Loucy (cell line): Measurements from ENCODE around the gene SLC7A8.

Experiments used
- EZH2phosphoT487 ChIP-seq: fragments of 200-600 bp; IDR thresholded peaks from 2 replicates; pipeline ENCODE4 v1.6.1; 2018; ENCODE audit warnings: antibody characterized with exemption, mild to moderate bottlenecking, moderate library complexity, borderline replicate concordance
- TF ChIP-seq, protein P1 (sequence below): fragments of 200-600 bp; sonication (generic); conservative IDR thresholded peaks from 2 replicates; pipeline ENCODE4 v1.5.1; 2014; ENCODE audit warnings: mild to moderate bottlenecking, antibody characterized with exemption, low read length

DNA sequence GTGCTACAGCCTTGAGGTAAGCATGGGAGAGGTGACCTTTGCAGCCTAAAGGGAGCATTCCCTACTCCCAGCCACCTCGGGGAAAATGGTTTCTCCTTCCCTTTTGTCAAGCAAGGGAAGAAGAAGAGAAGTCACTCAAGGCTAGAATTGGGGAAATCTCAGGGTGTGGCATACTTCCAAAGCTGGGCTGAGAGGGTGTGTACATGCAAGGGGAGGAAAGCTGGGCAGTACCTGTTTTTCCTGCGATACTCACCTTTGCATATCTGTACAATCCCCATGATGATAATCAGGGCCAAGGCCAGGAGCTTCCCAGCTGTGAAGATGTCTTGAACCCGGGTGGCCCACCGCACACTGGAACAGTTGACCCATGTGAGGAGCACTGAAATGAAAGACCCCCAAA is 40.6 kb downstream of the SLC7A8 start:
- TF ChIP-seq, protein P1, sequence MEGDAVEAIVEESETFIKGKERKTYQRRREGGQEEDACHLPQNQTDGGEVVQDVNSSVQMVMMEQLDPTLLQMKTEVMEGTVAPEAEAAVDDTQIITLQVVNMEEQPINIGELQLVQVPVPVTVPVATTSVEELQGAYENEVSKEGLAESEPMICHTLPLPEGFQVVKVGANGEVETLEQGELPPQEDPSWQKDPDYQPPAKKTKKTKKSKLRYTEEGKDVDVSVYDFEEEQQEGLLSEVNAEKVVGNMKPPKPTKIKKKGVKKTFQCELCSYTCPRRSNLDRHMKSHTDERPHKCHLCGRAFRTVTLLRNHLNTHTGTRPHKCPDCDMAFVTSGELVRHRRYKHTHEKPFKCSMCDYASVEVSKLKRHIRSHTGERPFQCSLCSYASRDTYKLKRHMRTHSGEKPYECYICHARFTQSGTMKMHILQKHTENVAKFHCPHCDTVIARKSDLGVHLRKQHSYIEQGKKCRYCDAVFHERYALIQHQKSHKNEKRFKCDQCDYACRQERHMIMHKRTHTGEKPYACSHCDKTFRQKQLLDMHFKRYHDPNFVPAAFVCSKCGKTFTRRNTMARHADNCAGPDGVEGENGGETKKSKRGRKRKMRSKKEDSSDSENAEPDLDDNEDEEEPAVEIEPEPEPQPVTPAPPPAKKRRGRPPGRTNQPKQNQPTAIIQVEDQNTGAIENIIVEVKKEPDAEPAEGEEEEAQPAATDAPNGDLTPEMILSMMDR: no peak
- TF ChIP-seq EZH2phosphoT487: no peak
